OCI-LY3 (cell line): ENCODE data around the gene ASAH2.

Experiments used
- EZH2phosphoT487 ChIP-seq: fragments of 200-600 bp; shearing (Covaris generic); IDR thresholded peaks from 2 replicates; pipeline ENCODE4 v1.6.1; 2018; ENCODE audit warnings: antibody characterized with exemption, mixed run types, low read depth
- TF ChIP-seq, protein P1 (sequence below): fragments of 200-600, 300-600 bp; sonication (generic); IDR thresholded peaks from 2 replicates; pipeline ENCODE4 v1.5.1; 2014; ENCODE audit warnings: antibody characterized with exemption, low read length, low read depth

DNA sequence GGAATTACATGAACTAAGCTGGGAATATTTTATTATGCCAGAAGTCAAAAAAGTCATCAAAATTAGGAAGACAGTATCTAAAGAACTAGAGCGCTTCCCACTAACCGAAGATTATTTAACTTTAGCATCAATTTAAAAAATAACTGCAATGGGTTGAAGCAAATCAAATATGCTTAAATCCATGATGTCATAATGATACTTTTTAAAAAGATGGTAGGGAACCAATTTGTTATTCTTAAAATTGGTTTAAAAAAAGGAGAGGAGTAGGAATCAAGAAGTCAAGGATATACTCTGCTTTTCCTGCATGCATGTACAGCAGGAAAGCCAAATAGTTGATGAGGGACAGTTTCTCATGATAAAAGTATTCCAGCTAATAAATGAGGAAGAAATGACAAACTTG, 3.2 kb upstream of the ASAH2 start:
- TF ChIP-seq, protein P1, sequence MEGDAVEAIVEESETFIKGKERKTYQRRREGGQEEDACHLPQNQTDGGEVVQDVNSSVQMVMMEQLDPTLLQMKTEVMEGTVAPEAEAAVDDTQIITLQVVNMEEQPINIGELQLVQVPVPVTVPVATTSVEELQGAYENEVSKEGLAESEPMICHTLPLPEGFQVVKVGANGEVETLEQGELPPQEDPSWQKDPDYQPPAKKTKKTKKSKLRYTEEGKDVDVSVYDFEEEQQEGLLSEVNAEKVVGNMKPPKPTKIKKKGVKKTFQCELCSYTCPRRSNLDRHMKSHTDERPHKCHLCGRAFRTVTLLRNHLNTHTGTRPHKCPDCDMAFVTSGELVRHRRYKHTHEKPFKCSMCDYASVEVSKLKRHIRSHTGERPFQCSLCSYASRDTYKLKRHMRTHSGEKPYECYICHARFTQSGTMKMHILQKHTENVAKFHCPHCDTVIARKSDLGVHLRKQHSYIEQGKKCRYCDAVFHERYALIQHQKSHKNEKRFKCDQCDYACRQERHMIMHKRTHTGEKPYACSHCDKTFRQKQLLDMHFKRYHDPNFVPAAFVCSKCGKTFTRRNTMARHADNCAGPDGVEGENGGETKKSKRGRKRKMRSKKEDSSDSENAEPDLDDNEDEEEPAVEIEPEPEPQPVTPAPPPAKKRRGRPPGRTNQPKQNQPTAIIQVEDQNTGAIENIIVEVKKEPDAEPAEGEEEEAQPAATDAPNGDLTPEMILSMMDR = no peak
- no peak for TF ChIP-seq EZH2phosphoT487
